ENCODE results near the gene TEX36.

- TF ChIP-seq CTCF (IDR thresholded peaks at IDR 0.05) (no peak), REST (IDR thresholded peaks at IDR 0.05; ENCODE audit: insufficient read depth in 1 of 2, low read depth in 2 of 2, low read length in 1 of 2) (no peak), SIN3A (IDR thresholded peaks at IDR 0.05; ENCODE audit: borderline replicate concordance, insufficient read depth, low read depth, low read length) (no peak), POLR2AphosphoS5 (IDR thresholded peaks at IDR 0.05; ENCODE audit: low read depth, low read length) (no peak), TCF7L2 (IDR thresholded peaks at IDR 0.05; ENCODE audit: low read depth, low read length) (no peak)
Measured at GRCh38 chr10:125611216-125611615, 71.7 kb downstream of the TEX36 start.
